H1 (cell line): Measurements from ENCODE around the gene LGALS4. TPM values are rescaled to one million over a fixed set of nuclear protein-coding genes. Genes with fewer than 3 reads are reported as not detected.

Experiments used
- CTCF ChIA-PET: fragments of 300-600 bp; sonication (Branson Sonifier 250); formaldehyde crosslinking; loops from one replicate; lab custom pipeline; 2021; ENCODE audit not compliant: partially characterized antibody; lab: Charles Lee
- POLR2A ChIA-PET: fragments of 300-600 bp; sonication (Branson Sonifier 250); formaldehyde crosslinking; loops from one replicate; lab custom pipeline; 2021; ENCODE audit warnings: inconsistent platforms; ENCODE audit not compliant: partially characterized antibody; lab: Charles Lee
- DNase-seq, 2 experiments: peaks; one replicate each; pipeline versions ENCODE4 v3.0.0 to v3.0.0-alpha.2; 2010 to 2022; ENCODE audit warnings: low spot score in 2 of 2, low read depth in 1 of 2, mixed read lengths in 1 of 2
- FAIRE-seq: peaks from 2 replicates; lab custom pipeline; 2011; peaks lifted over from hg19 to GRCh38; lab: Jason Lieb, UNC
- H2AFZ ChIP-seq: 2 replicates; pipeline ENCODE4 v1.8.1; 2012; ENCODE audit warnings: low read length, inconsistent platforms
- H2AK5ac ChIP-seq: 2 replicates; pipeline ENCODE4 v1.6.1; 2013; ENCODE audit warnings: low read depth, low read length
- H2BK120ac ChIP-seq: replicated peaks from 2 replicates; pipeline ENCODE3; 2013; ENCODE audit warnings: low read depth, low read length, inconsistent platforms
- H2BK12ac ChIP-seq: 2 replicates; pipeline ENCODE4 v1.6.1; 2013; ENCODE audit warnings: low read depth, low read length
- H2BK15ac ChIP-seq: 2 replicates; pipeline ENCODE4 v1.6.1; 2013; ENCODE audit warnings: low read length
- H2BK20ac ChIP-seq: 2 replicates; pipeline ENCODE4 v1.6.1; 2013; ENCODE audit warnings: low read length
- H2BK5ac ChIP-seq: 2 replicates; pipeline ENCODE4 v1.6.1; 2013; ENCODE audit warnings: low read depth, low read length
- H3K14ac ChIP-seq: 2 replicates; pipeline ENCODE4 v1.6.1; 2013; ENCODE audit warnings: inconsistent platforms; ENCODE audit not compliant: insufficient read length
- H3K18ac ChIP-seq: 2 replicates; pipeline ENCODE4 v1.6.1; 2013; ENCODE audit warnings: low read length; ENCODE audit errors: extremely low read depth
- H3K23ac ChIP-seq: 2 replicates; pipeline ENCODE4 v1.6.1; 2013; ENCODE audit warnings: inconsistent platforms; ENCODE audit not compliant: insufficient read length
- H3K23me2 ChIP-seq: 2 replicates; pipeline ENCODE4 v1.6.1; 2013; ENCODE audit warnings: low read depth, low read length
- H3K27ac ChIP-seq: 2 replicates; pipeline ENCODE4 v1.6.1; 2011; ENCODE audit warnings: low read depth, low read length, inconsistent platforms
- H3K27me3 ChIP-seq, 4 experiments: replicated peaks in 1 of 4; 1 replicate in 1 of 4; 2 replicates in 3 of 4; pipeline versions ENCODE4 v1.6.1 to v1.8.1; 2011 to 2013; ENCODE audit warnings: low read length in 3 of 4, mild to moderate bottlenecking in 3 of 4, inconsistent platforms in 2 of 4, mixed read lengths in 2 of 4, moderate library complexity in 1 of 4; ENCODE audit not compliant: control insufficient read depth in 3 of 4, insufficient read depth in 3 of 4; ENCODE audit errors: extremely low read depth in 1 of 4
- H3K36me3 ChIP-seq, 4 experiments: 2 replicates each; pipeline versions ENCODE4 v1.6.1 to v1.8.1; 2011 to 2013; ENCODE audit warnings: mild to moderate bottlenecking in 4 of 4, low read length in 3 of 4, moderate library complexity in 2 of 4, control low read depth in 1 of 4, inconsistent platforms in 1 of 4; ENCODE audit not compliant: insufficient read depth in 4 of 4, control insufficient read depth in 2 of 4
- H3K4ac ChIP-seq: replicated peaks from 2 replicates; pipeline ENCODE3; 2013; ENCODE audit warnings: low read length, low read depth, mixed read lengths, inconsistent platforms; ENCODE audit not compliant: insufficient read length
- H3K4me1 ChIP-seq, 4 experiments: replicated peaks in 1 of 4; 1 replicate in 1 of 4; 2 replicates in 3 of 4; pipeline versions ENCODE4 v1.6.1 to v1.8.1; 2011 to 2013; ENCODE audit warnings: low read length in 3 of 4, inconsistent platforms in 2 of 4, mixed read lengths in 1 of 4; ENCODE audit not compliant: insufficient read depth in 4 of 4, control insufficient read depth in 3 of 4
- H3K4me2 ChIP-seq, 2 experiments: 2 replicates each; pipeline versions ENCODE4 v1.6.1 to v1.8.1; 2011 to 2013; ENCODE audit warnings: low read depth in 2 of 2, low read length in 2 of 2, control low read depth in 1 of 2, inconsistent platforms in 1 of 2, mild to moderate bottlenecking in 1 of 2; ENCODE audit not compliant: insufficient read depth in 1 of 2
- H3K4me3 ChIP-seq, 4 experiments: fragments of 200-600, 300-600 bp in 1 of 4; sonication (generic), shearing (Covaris generic), sonication (Bioruptor Twin) in 1 of 4; 2 replicates each; pipeline versions ENCODE4 v1.5.1 to v1.8.1; 2011 to 2016; ENCODE audit warnings: low read length in 4 of 4, low read depth in 3 of 4, control low read depth in 2 of 4, inconsistent platforms in 2 of 4, mild to moderate bottlenecking in 2 of 4, mixed read lengths in 1 of 4, moderate library complexity in 1 of 4; ENCODE audit not compliant: insufficient read depth in 2 of 4; ENCODE audit errors: extremely low read depth in 1 of 4
- H3K56ac ChIP-seq: replicated peaks from 2 replicates; pipeline ENCODE3; 2013; ENCODE audit warnings: low read depth, mild to moderate bottlenecking, mixed read lengths, low read length, inconsistent platforms; ENCODE audit not compliant: insufficient read length
- H3K79me1 ChIP-seq: 2 replicates; pipeline ENCODE4 v1.6.1; 2013; ENCODE audit warnings: low read depth, low read length, control low read depth
- H3K79me2 ChIP-seq, 2 experiments: 2 replicates each; pipeline versions ENCODE4 v1.6.1 to v1.8.1; 2012 to 2013; ENCODE audit warnings: low read length in 2 of 2, mild to moderate bottlenecking in 2 of 2, inconsistent platforms in 1 of 2; ENCODE audit not compliant: insufficient read depth in 2 of 2, control insufficient read depth in 1 of 2
- H3K9ac ChIP-seq, 4 experiments: replicated peaks in 1 of 4; 1 replicate in 1 of 4; 2 replicates in 3 of 4; pipeline versions ENCODE4 v1.6.1 to v1.8.1; 2011 to 2013; ENCODE audit warnings: low read depth in 3 of 4, low read length in 3 of 4, control low read depth in 2 of 4, mild to moderate bottlenecking in 2 of 4, moderate library complexity in 2 of 4, inconsistent platforms in 1 of 4; ENCODE audit errors: extremely low read depth in 1 of 4
- H3K9me3 ChIP-seq, 2 experiments: 2 replicates each; pipeline versions ENCODE4 v1.6.1 to v1.8.1; 2012 to 2013; ENCODE audit warnings: mild to moderate bottlenecking in 2 of 2, moderate library complexity in 2 of 2, control low read depth in 1 of 2, inconsistent platforms in 1 of 2, low read depth in 1 of 2, low read length in 1 of 2, mixed read lengths in 1 of 2; ENCODE audit not compliant: insufficient read depth in 2 of 2
- H4K20me1 ChIP-seq, 2 experiments: replicated peaks in 1 of 2; 2 replicates each; pipeline versions ENCODE3 to v1.8.1; 2011 to 2013; ENCODE audit warnings: inconsistent platforms in 2 of 2, low read length in 2 of 2, mild to moderate bottlenecking in 1 of 2; ENCODE audit not compliant: insufficient read depth in 2 of 2, control insufficient read depth in 1 of 2
- H4K5ac ChIP-seq: 2 replicates; pipeline ENCODE4 v1.6.1; 2013; ENCODE audit warnings: low read length, low read depth, mixed read lengths, inconsistent platforms; ENCODE audit not compliant: insufficient read length
- H4K8ac ChIP-seq: 2 replicates; pipeline ENCODE4 v1.8.0; 2013; ENCODE audit warnings: mild to moderate bottlenecking, moderate library complexity, low read length, inconsistent platforms; ENCODE audit not compliant: insufficient read depth; ENCODE audit errors: extremely low read depth
- H4K91ac ChIP-seq: replicated peaks from 2 replicates; pipeline ENCODE3; 2013; ENCODE audit warnings: low read length, mixed read lengths, inconsistent platforms; ENCODE audit not compliant: insufficient read length
- ASH2L ChIP-seq: fragments of 200-600, 300-600 bp; sonication (generic); IDR thresholded peaks from one replicate; pipeline ENCODE4 v1.7.1; 2017; ENCODE audit warnings: low read length
- BRCA1 ChIP-seq: IDR thresholded peaks from 2 replicates; pipeline ENCODE4 v1.6.1; 2012; ENCODE audit warnings: low read depth, low read length, improper control_type of control experiment
- CBX5 ChIP-seq: fragments of 300-800, 300-1000 bp; sonication (generic); IDR thresholded peaks from 2 replicates; pipeline ENCODE4 v1.7.1; 2016; ENCODE audit warnings: antibody characterized with exemption, low read length, low read depth
- RFX5 ChIP-seq: IDR thresholded peaks from 2 replicates; pipeline ENCODE4 v1.6.1; 2011; ENCODE audit warnings: low read depth, low read length, improper control_type of control experiment, borderline replicate concordance
- RXRA ChIP-seq: IDR thresholded peaks from 2 replicates; pipeline ENCODE4 v1.6.1; 2011; ENCODE audit warnings: low read depth, mild to moderate bottlenecking, low read length, moderate library complexity; ENCODE audit not compliant: insufficient read depth
- SUZ12 ChIP-seq: fragments of 200-600 bp; sonication (generic); IDR thresholded peaks from 2 replicates; pipeline ENCODE4 v1.6.1; 2012; ENCODE audit warnings: mild to moderate bottlenecking, inconsistent platforms, low read length, moderate library complexity, mixed read lengths
- TAF7 ChIP-seq: optimal IDR thresholded peaks from 2 replicates; pipeline ENCODE3; 2011; ENCODE audit warnings: low read depth, mild to moderate bottlenecking, inconsistent platforms, low read length, moderate library complexity, borderline replicate concordance
- TCF12 ChIP-seq: IDR thresholded peaks from 2 replicates; pipeline ENCODE4 v1.6.1; 2011; ENCODE audit warnings: low read depth, mild to moderate bottlenecking, low read length
- WGBS, 2 experiments: shearing (Covaris generic) in 1 of 2; methylation state at CpG; one replicate each; pipeline versions ENCODE4 v1.1.6 to v1.1.7; 2013 to 2015; ENCODE audit warnings: low lambda C conversion rate in 2 of 2, mixed read lengths in 2 of 2, inconsistent platforms in 1 of 2, low coverage in 1 of 2, missing lambda C conversion rate in 1 of 2; ENCODE audit not compliant: insufficient replicate concordance in 2 of 2, insufficient coverage in 1 of 2, insufficient read length in 1 of 2; ENCODE audit errors: extremely low coverage in 1 of 2, missing lambda C conversion rate in 1 of 2; 5-methylcytosine and 5-hydroxymethylcytosine counted together
- polyA plus RNA-seq, 7 experiments: library from polyadenylated mRNA; depleted of rRNA in 3 of 7; stranded (reverse) in 5 of 7; unstranded in 2 of 7; fragments of >200 nt in 5 of 7; fragments of 200-250 nt in 2 of 7; gene quantifications; 1 replicate in 5 of 7; 2 replicates in 1 of 7; 4 replicates in 1 of 7; pipeline versions ENCODE4 v1.2.1 to v1.2.3, GENCODE V29; 2011 to 2013; ENCODE audit warnings: missing spikeins in 2 of 7, mixed read lengths in 2 of 7
- total RNA-seq: library from RNA; stranded (reverse); fragmentation: NEBNext Ultra II Directional; extraction: Animal tissue kit (Norgen Biotek cat#: 25700); gene quantifications from 2 replicates; pipeline ENCODE4 v1.2.1, GENCODE V29; 2021

LGALS4 gene
- total and polyA plus RNA-seq, 2 of the 8 experiments (the other 6 are each of a cell fraction or from before 2014, with no cell fraction given): 0.32 to 0.37 TPM

DNA sequence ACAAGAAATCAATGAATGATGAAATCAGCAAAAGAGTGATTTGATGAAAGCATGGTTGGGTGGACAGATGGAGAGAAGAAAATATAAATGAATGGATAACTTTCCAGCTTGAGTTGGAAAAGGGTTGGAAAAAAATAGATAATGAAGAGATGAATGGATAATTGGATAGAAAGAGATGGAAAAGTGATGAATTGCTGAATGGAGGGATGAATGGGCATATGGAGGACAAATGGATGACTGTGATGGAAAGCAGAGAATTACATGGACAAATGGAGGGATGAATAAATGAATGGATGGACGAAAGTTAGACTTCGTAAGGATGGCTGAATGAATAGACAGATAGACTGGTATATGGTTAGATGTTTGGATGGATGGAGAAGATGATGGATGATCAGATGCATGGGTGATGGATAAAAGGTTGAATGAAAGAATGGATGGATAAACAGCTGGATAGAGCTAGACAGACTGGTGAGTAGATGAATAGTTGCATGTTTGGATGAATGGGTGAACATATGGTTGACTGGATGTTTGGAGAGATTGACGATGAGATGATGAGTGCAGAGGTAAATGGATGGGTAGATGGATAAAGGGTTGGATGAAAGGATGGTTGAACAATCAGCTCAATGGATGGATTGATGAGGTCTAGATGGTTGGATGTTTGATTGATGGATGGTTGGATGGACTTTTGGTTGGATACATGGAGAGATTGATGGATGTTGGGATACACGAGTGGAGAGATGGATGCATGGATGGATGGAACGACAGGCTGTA is 12.0 kb downstream of the LGALS4 start:
- Histone ChIP-seq H3K4me3 (no peak overlapping the region), H2AK5ac (no peak overlapping the region), H3K23ac (no peak overlapping the region), H3K36me3 (no peaks in the 10 kb centered on the region), H3K18ac (no peak overlapping the region), H2BK20ac (no peak overlapping the region), H4K8ac (no peak overlapping the region), H2BK12ac (no peak overlapping the region), H3K27me3 (no peaks in the 10 kb centered on the region; a peak in 2 of 7 replicates), H3K9me3 (peaks cover 0 to 2% of the 10 kb centered on the region in 2 experiments; a peak in 1 of 4 replicates), H3K56ac (peak overlapping the region; percentile 85), H2BK15ac (no peak overlapping the region), H4K91ac (no peak overlapping the region), H4K20me1 (no peaks in the 10 kb centered on the region), H2BK120ac (no peak overlapping the region), H3K27ac (no peak overlapping the region), H3K14ac (no peak overlapping the region), H3K79me2 (no peaks in the 10 kb centered on the region), H3K4me1 (no peaks in the 10 kb centered on the region; a peak in 2 of 7 replicates), H2AFZ (no peak overlapping the region), H4K5ac (no peak overlapping the region), H3K23me2 (peaks cover 5% of the 10 kb centered on the region; the same call in 1 of the 2 replicates), H2BK5ac (no peak overlapping the region), H3K9ac (no peak overlapping the region), H3K4me2 (no peak overlapping the region), H3K4ac (no peak overlapping the region), H3K79me1 (no peaks in the 10 kb centered on the region)
- WGBS, 2 experiments: 82 to 100% methylated on average over 3 to 5 of the region's 5 CpGs
- no peak for FAIRE-seq
- DNase-seq: no peak
- ChIA-PET CTCF (interaction anchor here (0.9 to 1.5 kb wide), 5 partner anchors 13 to 89 kb away, joined by 3 to 4 read pairs (median 3); partner anchors contain the start of gene LGALS4), POLR2A (interaction anchor here (1.6 to 2.3 kb wide), 2 partner anchors 22 to 34 kb away, joined by 4 to 6 read pairs; no protein-coding TSS in a partner anchor)
- TF ChIP-seq SUZ12: no peak
- TF ChIP-seq RFX5: no peak
- TF ChIP-seq BRCA1: no peak
- no peak for TF ChIP-seq RXRA
- TF ChIP-seq CBX5: no peak
- no peak for TF ChIP-seq ASH2L
- no peak for TF ChIP-seq TCF12
- no peak for TF ChIP-seq TAF7
